GM18858 (cell line): ENCODE data around the gene CAPS2.
"Not testable (repeated sequence)": the region's sequence is repeated elsewhere in the genome, so short reads cannot be mapped to it uniquely, and the experiment has no call there.

ENCODE experiments used
- ATAC-seq: cut with Tn5 transposase; IDR thresholded peaks from one replicate; pipeline ENCODE4 v1.9.1; 2021; ENCODE audit not compliant: unreplicated experiment

Gene CAPS2

DNA sequence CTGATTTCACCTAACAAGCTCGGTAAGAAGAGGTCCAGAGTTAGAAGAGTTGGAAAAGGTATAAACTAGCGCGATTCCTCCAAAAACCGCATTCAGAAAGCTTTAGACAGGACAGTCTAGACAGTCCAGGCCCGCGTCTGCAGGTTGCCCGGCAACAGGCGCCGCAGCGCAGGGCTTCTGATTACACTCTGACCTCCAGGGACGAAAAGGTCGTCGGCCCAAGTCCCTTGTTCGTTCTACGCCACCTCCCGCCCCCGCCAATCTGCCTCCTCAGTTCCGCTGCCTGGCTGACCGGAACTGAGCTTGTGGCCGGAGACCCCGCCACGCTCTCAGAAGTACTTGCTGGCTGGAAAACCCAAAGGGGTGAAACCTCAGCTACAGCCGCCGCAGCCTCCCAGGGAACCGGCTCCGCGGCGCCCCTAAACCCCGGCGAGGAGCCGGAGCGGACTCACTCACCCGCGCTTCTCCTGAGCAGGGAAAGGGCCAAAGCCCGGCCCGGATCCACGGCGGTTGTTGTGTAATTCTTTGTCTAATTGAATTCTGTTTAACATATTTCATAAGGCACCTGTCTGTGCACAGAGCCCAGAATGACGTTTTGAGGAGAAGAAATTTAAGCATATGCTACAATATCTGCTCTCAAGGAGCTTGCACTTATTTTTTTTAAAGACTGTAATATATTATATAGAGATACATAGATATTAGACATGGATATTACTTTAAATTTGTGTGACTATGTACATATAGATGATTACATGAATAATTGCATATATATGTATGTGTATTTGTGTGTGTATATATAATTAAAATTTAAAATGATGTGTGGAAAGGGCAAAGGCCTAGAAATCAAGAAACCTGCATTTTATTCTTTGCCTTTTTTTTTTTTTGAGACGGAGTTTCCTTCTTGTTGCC is at the start of gene CAPS2:
Gene CAPS2, minus strand, starts transcription at position 407 of the 909 bp plus-strand sequence. CDS start 3,826 bp downstream, outside the sequence.
- ATAC-seq = peak; percentile 70

DNA sequence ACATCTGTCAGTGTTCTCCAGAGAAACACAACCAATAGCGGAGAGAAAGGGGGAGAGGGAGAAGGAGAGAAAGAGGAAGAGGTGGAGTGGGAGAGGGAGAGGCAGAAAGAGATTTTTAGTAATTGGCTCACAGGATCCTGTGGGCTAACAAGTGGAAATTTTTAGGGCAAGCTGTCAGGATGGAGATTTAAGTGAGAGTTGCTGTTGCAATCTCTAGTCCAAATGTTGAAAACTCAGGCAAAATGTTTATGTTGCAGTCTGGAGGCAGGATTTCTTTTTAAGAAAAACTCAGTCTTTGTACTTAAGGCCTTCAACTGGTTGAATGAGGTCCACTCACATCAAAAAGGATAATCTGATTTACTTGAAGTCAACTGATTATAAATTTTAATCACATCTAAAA is 48.2 kb upstream of the CAPS2 start:
- no peak for ATAC-seq

GRCh38 chr12:75374971-75375370 is 44.8 kb upstream of the CAPS2 start:
- no peak for ATAC-seq

- peak; percentile 64 for ATAC-seq
Observed at GRCh38 chr12:75366629-75367028, 36.5 kb upstream of the CAPS2 start.

GRCh38 chr12:75364919-75365318 is 34.8 kb upstream of the CAPS2 start:
- ATAC-seq = no peak

- no peak for ATAC-seq
Observed at GRCh38 chr12:75361408-75361807, 31.3 kb upstream of the CAPS2 start.

- ATAC-seq = no peak
Observed at GRCh38 chr12:75360920-75361319, 30.8 kb upstream of the CAPS2 start.

- ATAC-seq = no peak
Observed at GRCh38 chr12:75354011-75354410, 23.9 kb upstream of the CAPS2 start.

DNA sequence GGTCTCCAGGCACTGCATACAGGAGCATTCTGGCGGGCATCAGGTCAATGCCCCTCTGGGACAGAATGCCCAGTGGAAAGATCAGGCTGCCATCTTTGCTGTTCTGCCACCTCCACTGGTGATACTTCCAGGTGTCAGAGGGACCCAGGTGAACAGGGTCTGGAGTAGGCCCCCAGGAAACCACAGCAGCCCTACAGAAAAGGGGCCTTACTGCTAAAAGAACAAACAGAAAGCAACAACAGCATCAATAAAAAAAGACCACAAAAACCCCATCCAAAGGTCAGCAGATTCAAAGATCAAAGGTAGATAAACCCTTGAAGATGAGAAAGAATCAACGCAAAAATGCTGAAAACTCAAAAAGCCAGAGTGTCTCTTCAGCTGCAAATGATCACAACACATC is 20.3 kb upstream of the CAPS2 start:
- ATAC-seq = no peak

GRCh38 chr12:75349946-75350345 is 19.8 kb upstream of the CAPS2 start:
- no peak for ATAC-seq

DNA sequence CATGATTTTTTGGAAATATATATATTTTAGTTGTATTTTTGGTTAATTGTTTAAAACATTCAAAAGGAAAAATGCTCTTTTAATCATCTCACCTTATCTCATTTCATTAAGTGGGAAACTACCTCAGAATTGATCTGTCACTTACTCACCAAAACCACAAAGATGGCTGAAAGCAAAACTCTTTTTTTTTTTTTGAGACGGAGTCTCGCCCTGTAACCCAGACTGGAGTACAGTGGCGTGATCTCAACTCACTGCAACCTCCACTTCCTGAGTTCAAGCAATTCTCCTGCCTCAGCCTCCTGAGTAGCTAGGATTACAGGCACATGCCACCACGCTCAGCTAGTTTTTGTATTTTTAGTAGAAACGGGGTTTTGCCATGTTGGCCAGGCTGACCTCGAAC is 16.1 kb upstream of the CAPS2 start:
- not testable (repeated sequence) for ATAC-seq

- ATAC-seq = no peak
Observed at GRCh38 chr12:75345531-75345930, 15.4 kb upstream of the CAPS2 start.

GRCh38 chr12:75341873-75342272 is 11.7 kb upstream of the CAPS2 start:
- no peak for ATAC-seq

DNA sequence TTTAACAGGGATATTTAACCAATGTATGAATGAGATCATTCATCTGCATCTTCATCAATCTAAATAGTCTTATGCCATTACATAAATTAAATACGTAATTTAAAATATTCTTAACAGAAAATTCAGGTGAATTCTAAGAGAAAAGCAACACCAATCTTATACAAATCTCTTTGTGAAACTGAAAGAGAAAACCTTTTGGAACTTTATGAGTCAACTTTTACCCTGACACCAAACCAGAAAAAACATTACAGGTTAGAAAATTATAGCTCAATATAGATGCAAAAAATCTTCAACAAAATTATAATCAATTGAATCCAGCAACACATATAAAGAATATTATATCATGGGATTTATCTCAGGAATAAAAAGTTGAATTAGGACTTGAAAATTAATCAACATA is 7.8 kb upstream of the CAPS2 start:
- peak; percentile 48 for ATAC-seq

DNA sequence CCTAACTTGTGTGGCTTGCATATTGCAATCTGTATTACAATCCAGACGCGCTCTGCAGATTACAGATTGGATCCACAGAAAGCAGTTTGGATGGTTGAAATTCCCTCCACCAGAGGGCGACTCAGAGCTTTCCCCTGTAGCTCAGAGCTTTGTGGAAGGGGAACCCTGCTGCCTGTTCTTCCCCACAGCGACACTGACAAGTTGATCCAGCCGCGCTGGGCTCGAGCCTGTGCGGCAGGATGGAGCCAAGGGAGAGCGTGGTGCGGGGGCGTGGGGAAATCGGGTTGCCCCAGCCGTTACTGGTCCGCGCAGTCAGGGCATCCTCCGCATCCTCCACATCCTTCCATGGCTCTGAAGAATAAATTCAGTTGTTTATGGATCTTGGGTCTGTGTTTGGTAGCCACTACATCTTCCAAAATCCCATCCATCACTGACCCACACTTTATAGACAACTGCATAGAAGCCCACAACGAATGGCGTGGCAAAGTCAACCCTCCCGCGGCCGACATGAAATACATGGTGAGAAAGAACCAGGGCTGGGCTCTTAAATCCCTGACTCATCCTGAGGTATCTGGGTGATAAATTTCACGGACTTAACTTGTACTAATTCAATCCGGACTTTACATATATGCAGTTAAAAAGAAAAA is 4.4 kb upstream of the CAPS2 start, which contains the start of gene GLIPR1L1:
Gene GLIPR1L1, plus strand, starts transcription at position 287 of the 647 bp plus-strand sequence. Its CDS starts 59 bp downstream, at position 346.
- peak; percentile 53 for ATAC-seq

DNA sequence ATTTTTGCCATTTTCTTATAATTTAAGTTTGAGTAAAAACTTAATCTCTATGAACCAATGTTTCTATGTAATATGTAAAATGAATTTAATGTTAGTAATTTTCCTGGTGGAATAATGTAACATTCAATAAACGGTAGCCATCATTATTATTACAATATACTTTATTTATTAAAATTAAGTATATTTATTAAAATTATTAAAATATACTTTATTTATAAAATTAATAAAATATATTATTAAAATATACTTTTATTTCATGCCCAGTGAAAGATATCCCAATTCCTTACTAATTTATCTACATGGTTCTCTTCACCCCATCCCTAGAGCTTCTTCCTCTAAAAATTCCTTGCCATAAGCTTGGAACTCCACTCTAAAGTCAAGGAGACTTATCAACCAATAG is 2.5 kb downstream of the CAPS2 start:
- no peak for ATAC-seq

DNA sequence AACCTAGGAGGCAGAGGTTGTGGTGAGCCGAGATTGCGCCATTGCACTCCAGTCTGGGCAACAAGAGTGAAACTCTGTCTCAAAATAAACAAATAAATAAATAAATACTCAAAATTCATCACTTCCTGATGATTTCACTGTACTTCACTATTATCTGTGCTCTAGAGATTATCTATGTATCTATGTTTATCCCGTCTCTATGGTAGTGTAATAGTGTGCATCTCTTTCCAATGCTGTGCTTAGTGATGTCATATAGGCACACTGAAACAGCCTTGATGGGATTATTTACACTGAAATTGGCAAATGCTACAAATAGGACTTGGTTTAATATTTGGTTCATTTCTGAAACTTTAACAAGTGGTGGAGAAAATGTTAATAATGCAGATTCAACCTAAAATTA is 6.5 kb downstream of the CAPS2 start:
- ATAC-seq = no peak

DNA sequence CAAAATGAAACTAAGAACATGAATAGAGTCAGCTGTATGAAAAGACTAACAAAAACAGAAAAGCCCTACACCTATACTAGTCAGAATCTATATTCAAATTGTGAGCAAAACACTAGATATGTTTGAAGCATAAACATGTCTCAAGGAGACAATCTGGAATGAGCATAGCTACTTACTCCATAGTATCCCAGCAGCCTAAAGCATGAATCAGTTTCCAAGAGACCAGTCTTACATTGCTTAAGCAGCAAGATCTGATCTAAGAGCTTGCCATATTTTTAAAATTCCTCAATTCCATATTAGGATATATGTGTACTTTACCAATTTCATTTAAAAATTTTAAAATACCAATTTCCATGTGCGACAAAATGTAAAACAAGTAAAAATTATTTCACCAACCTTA is 7.7 kb downstream of the CAPS2 start:
- no peak for ATAC-seq

- no peak for ATAC-seq
Observed at GRCh38 chr12:75317784-75318183, 12.3 kb downstream of the CAPS2 start.

DNA sequence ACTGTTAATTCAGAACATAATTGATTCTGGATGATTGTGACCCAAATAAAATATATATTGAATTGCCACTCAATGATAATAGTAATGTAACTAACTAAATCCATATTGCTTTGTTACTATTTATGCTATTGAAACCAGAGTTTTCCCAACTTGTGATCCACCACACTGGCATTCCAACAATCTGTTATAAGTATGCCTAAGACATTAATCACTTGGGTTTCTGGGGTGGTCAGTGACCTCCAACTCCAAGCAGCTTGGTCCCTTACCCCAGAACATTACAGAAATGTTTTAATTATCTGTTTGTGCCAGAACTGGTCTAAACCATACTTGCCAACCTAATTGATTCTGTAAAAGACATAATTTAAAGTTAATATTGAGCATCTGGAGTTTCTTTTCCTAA is 14.6 kb downstream of the CAPS2 start:
- no peak for ATAC-seq

- ATAC-seq = no peak
Observed at GRCh38 chr12:75311369-75311768, 18.8 kb downstream of the CAPS2 start.

GRCh38 chr12:75308279-75308678 is 21.8 kb downstream of the CAPS2 start:
- no peak for ATAC-seq
